Left lung (tissue), 10 donors: ENCODE results near the gene INPP4B. TPM values are rescaled to one million over a fixed set of nuclear protein-coding genes. Genes with fewer than 3 reads are reported as not detected.

Experiments used
- ATAC-seq: fragments of 200-7000 bp; cut with Tn5 transposase; one replicate; pipeline ENCODE4 v1.9.1; 2020; ENCODE audit warnings: moderate library complexity
- DNase-seq, 4 donors: peaks; one replicate each; pipeline ENCODE4 v3.0.0-alpha.2; 2013 to 2020
- H3K27ac ChIP-seq, 2 donors: fragments of 200-600 bp; sonication (generic) in 1 of 2; one replicate each; pipeline versions ENCODE4 v1.5.0 to v1.8.0; 2020 to 2021
- H3K27me3 ChIP-seq, 2 donors: fragments of 200-600 bp; sonication (generic) in 1 of 2; one replicate each; pipeline versions ENCODE4 v1.5.0 to v1.8.0; 2020 to 2021
- H3K36me3 ChIP-seq, 2 donors: fragments of 200-600 bp; sonication (generic) in 1 of 2; one replicate each; pipeline versions ENCODE4 v1.5.0 to v1.8.0; 2020 to 2021
- H3K4me1 ChIP-seq, 2 donors: fragments of 200-600 bp; one replicate each; pipeline ENCODE4 v1.8.0; 2021
- H3K4me3 ChIP-seq, 2 donors: fragments of 200-600 bp; sonication (generic) in 1 of 2; one replicate each; pipeline versions ENCODE4 v1.5.0 to v1.8.0; 2020 to 2021; ENCODE audit warnings: mild to moderate bottlenecking in 1 of 2
- H3K9me3 ChIP-seq, 2 donors: fragments of 200-600 bp; sonication (generic) in 1 of 2; one replicate each; pipeline versions ENCODE4 v1.5.0 to v1.8.0; 2020 to 2021
- intact Hi-C, 2 donors: fragments of 100-400 bp; cut with DNase I; formaldehyde crosslinking; loops; one replicate each; pipeline versions ENCODE4 v1.11.2 to v1.14.2; 2022
- polyA plus RNA-seq, 6 donors: library from polyadenylated mRNA; unstranded; fragments of 120-200 nt; gene quantifications; one replicate each; pipeline ENCODE4 v1.2.1, GENCODE V29; 2013; ENCODE audit not compliant: insufficient read length in 6 of 6
- total RNA-seq, 2 donors: library from RNA; stranded (reverse); fragmentation: NEBNext Ultra II Directional; extraction: Animal tissue kit (Norgen Biotek cat#: 25700); gene quantifications; one replicate each; pipeline ENCODE4 v1.2.1, GENCODE V29; 2021
- TF ChIP-seq, protein P1 (sequence below), 2 donors: fragments of 200-600 bp; sonication (generic) in 1 of 2; IDR thresholded peaks; one replicate each; pipeline versions ENCODE4 v1.5.0 to v1.8.0; 2021; ENCODE audit warnings: antibody characterized with exemption in 2 of 2
- donor health status: DM: no; HTN: yes; CAD: no.
- donor health status: DM: no; HTN: no; CAD: no.

INPP4B gene
- total and polyA plus RNA-seq, 8 donors = 7.3 to 15.1 (median 11.6) TPM

DNA sequence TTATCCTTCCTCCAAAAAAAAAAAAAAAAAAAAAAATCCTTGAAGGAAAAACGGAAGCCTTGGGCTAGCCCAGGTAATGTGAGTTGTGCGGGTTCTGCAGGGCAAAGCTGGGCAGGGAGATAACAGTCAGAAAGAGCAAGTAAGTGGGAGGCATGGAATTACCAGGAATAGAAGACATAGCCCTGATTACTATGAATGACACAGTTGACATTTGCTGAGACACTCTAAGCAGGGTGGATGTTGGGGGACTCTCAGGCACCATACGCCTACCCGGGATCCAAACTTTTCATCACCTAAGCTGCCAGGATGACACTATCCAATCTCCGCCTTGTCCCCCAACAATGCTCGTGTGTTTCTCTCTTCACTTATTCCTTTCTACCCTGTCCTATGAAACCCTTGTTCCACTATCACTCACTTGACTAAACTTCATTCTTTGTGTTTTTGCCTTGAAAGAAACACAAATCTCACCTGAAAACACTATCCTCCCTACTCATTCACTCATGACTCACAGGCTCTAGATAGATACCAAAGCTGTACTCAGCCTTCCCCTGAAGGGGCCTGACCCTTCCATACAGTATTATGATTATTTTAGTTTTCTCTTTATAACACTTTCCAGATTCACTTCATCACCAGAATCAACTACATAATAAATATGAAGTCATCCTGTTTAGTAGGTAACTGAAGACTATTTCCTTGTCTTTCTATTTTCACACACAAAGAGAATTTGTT lies 158.4 kb downstream of the INPP4B start:
- Histone ChIP-seq H3K36me3 (no peaks in the 10 kb centered on the region), H3K4me1 (no peaks in the 10 kb centered on the region), H3K27ac (no peak overlapping the region), H3K4me3 (no peak overlapping the region), H3K9me3 (no peaks in the 10 kb centered on the region), H3K27me3 (no peaks in the 10 kb centered on the region)
- DNase-seq = no peak
- ATAC-seq = no peak
- TF ChIP-seq, protein P1, sequence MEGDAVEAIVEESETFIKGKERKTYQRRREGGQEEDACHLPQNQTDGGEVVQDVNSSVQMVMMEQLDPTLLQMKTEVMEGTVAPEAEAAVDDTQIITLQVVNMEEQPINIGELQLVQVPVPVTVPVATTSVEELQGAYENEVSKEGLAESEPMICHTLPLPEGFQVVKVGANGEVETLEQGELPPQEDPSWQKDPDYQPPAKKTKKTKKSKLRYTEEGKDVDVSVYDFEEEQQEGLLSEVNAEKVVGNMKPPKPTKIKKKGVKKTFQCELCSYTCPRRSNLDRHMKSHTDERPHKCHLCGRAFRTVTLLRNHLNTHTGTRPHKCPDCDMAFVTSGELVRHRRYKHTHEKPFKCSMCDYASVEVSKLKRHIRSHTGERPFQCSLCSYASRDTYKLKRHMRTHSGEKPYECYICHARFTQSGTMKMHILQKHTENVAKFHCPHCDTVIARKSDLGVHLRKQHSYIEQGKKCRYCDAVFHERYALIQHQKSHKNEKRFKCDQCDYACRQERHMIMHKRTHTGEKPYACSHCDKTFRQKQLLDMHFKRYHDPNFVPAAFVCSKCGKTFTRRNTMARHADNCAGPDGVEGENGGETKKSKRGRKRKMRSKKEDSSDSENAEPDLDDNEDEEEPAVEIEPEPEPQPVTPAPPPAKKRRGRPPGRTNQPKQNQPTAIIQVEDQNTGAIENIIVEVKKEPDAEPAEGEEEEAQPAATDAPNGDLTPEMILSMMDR (IDR thresholded peaks at IDR 0.05) = no peak
- intact Hi-C loops = no loop called here

DNA sequence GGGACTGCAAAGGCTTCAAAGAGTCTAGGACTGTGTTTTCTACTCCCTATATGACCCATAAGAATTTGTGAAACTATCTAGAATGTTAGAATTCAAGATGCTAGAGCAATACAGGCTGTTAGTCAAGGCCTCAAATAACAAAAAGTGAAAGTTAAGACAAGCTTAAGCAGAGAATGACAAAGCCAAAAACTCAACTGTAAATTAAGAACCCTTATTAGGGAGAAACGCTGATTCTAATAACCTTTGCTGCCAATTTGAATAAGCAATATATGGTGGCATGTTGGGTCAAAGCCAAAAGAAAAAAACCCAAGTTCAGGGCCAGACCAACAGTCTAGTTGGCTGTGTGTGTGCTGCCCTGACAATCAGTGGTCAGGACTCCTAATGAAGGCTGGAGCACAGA lies 160.0 kb downstream of the INPP4B start:
- intact Hi-C loops = no loop called here
- no peak overlapping the region for H3K4me3 ChIP-seq
- TF ChIP-seq, protein P1 (IDR thresholded peaks at IDR 0.05) = no peak
- no peaks in the 10 kb centered on the region for H3K36me3 ChIP-seq
- H3K4me1 ChIP-seq = no peaks in the 10 kb centered on the region
- ATAC-seq (no peak), DNase-seq (no peak)
- H3K27ac ChIP-seq = no peak overlapping the region
- H3K9me3 ChIP-seq = no peaks in the 10 kb centered on the region
- no peaks in the 10 kb centered on the region for H3K27me3 ChIP-seq

DNA sequence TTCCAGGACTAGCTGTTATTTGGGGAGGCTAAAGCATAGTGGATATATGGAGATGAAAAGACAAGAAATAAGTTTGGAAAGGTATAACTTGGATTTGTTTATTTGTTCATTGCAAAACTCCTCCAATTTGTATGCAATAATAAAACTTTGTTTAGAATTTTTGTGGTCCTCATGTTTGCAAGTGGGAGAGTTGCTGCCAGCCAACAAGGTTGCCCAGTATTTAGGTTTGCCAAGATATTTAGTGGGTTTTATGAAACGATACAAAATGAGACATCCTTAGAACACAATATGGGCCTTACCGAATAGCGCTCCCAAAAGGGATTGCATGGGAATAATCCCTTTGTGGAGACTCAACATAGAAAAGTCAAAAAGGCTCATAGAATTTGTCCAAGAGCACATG lies 162.1 kb downstream of the INPP4B start:
- ATAC-seq = no peak
- H3K27ac ChIP-seq = no peak overlapping the region
- no peaks in the 10 kb centered on the region for H3K36me3 ChIP-seq
- intact Hi-C loops = no loop called here
- H3K4me3 ChIP-seq = no peak overlapping the region
- no peak for DNase-seq
- no peaks in the 10 kb centered on the region for H3K9me3 ChIP-seq
- H3K4me1 ChIP-seq = no peaks in the 10 kb centered on the region
- TF ChIP-seq, protein P1 (IDR thresholded peaks at IDR 0.05) = no peak
- H3K27me3 ChIP-seq = no peaks in the 10 kb centered on the region

DNA sequence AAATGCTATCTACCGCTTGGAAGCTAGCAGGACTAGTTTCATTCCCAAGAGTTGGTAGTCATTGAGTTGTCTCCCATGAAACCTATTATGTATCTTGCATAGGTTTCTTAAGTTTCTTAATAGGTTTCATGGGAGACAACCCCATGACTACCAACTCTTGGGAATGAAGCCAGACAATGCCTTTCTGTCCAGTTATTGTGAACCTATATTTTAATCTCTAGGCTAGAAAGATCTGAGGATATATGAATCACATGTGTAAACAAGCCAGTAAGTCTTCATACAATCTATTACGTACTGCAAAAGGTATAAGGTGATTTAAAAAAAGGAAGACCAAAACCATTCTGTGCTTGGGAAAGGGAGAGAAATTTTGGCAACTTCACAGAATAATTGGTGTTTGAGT lies 162.6 kb downstream of the INPP4B start:
- intact Hi-C loops = no loop called here
- Histone ChIP-seq H3K9me3 (no peaks in the 10 kb centered on the region), H3K27me3 (no peaks in the 10 kb centered on the region), H3K4me3 (no peak overlapping the region), H3K27ac (no peak overlapping the region), H3K36me3 (no peaks in the 10 kb centered on the region), H3K4me1 (no peaks in the 10 kb centered on the region)
- ATAC-seq (no peak), DNase-seq (no peak)
- TF ChIP-seq, protein P1 (IDR thresholded peaks at IDR 0.05) = no peak

DNA sequence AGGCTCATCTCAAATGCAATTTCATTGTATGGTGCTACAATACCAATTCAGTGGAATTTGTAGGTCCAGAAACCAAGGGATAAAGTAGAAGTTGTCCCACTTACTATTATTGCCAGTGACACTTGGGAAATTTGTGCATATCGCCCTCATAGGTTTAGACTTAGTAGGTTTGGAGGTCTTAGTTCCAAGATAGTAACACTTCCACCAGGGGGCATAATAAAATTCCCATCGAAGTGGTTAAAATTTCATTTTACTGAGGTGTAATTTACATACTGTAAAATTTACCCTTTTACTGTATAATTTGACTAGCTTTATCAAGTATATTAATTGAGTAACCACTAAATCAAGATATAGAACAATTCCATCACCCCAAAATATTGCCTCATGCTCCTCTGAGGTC lies 174.6 kb downstream of the INPP4B start:
- no peak for ATAC-seq
- intact Hi-C loops = no loop called here

More for the DNA sequence above, 174.6 kb downstream of the INPP4B start:
- TF ChIP-seq, protein P1 (IDR thresholded peaks at IDR 0.05) = no peak
- no peaks in the 10 kb centered on the region for H3K36me3 ChIP-seq
- H3K27me3 ChIP-seq = no peaks in the 10 kb centered on the region
- no peak overlapping the region for H3K27ac ChIP-seq
- no peak for DNase-seq
- H3K4me1 ChIP-seq = no peaks in the 10 kb centered on the region
- no peak overlapping the region for H3K4me3 ChIP-seq
- peaks cover 0 to 49% of the 10 kb centered on the region in 2 donors for H3K9me3 ChIP-seq
